Panc1 (cell line): ENCODE results near the gene NPPA.

Experiments used
- CTCF ChIP-seq: fragments of 450-650 bp; IDR thresholded peaks from 2 replicates; pipeline ENCODE4 v1.5.1; 2017; ENCODE audit warnings: mild to moderate bottlenecking
- POLR2AphosphoS5 ChIP-seq: IDR thresholded peaks from 2 replicates; pipeline ENCODE4 v1.6.1; 2012; ENCODE audit warnings: mild to moderate bottlenecking, low read depth, low read length, moderate library complexity
- SIN3A ChIP-seq: IDR thresholded peaks from 2 replicates; pipeline ENCODE4 v1.6.1; 2012; ENCODE audit warnings: low read depth, mild to moderate bottlenecking, low read length, moderate library complexity, borderline replicate concordance; ENCODE audit not compliant: insufficient read depth

GRCh38 chr1:11848373-11848700 lies 754 bp upstream of the NPPA start:
- TF ChIP-seq POLR2AphosphoS5 (no peak), CTCF (no peak), SIN3A (no peak)
